Upper lobe of left lung (tissue), 4 donors: ENCODE data around the gene KREMEN2.

Source experiments
- EP300 ChIP-seq, 4 donors: sonication (generic); formaldehyde crosslinking; IDR thresholded peaks; one replicate each; pipeline ENCODE4 v1.5.1; 2017; ENCODE audit warnings: antibody characterized with exemption in 4 of 4, control low read depth in 2 of 4
- TF ChIP-seq, protein P1 (sequence below), 6 experiments: fragments of 450-650 bp in 4 of 6; fragments of 200-600 bp in 2 of 6; sonication (generic) in 2 of 6; IDR thresholded peaks; one replicate each; pipeline ENCODE4 v1.5.1; 2016 to 2019; ENCODE audit warnings: antibody characterized with exemption in 6 of 6

DNA sequence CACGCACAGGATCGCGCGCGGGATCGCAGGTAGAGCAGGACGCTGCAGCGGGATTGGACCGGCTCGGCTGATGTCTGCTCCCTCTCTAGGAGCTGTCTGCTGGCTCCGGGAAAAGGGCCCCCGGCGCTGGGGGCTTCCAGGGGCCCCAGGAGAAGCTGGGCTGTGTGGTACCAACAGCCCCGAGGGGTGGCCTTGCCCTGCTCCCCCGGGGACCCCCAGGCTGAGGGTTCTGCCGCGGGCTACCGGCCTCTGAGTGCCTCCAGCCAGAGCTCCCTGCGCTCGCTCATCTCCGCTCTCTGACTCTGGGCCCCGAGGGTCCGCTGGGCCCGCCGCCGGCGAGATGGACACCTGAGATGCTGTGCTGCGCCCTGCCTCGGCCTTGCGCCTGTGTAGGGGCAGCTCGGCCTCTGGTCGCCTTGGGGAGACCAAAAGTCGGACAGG lies 3.7 kb downstream of the KREMEN2 start:
- TF ChIP-seq, protein P1, sequence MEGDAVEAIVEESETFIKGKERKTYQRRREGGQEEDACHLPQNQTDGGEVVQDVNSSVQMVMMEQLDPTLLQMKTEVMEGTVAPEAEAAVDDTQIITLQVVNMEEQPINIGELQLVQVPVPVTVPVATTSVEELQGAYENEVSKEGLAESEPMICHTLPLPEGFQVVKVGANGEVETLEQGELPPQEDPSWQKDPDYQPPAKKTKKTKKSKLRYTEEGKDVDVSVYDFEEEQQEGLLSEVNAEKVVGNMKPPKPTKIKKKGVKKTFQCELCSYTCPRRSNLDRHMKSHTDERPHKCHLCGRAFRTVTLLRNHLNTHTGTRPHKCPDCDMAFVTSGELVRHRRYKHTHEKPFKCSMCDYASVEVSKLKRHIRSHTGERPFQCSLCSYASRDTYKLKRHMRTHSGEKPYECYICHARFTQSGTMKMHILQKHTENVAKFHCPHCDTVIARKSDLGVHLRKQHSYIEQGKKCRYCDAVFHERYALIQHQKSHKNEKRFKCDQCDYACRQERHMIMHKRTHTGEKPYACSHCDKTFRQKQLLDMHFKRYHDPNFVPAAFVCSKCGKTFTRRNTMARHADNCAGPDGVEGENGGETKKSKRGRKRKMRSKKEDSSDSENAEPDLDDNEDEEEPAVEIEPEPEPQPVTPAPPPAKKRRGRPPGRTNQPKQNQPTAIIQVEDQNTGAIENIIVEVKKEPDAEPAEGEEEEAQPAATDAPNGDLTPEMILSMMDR (IDR thresholded peaks at IDR 0.05), result no peak
- no peak for TF ChIP-seq EP300 (IDR thresholded peaks at IDR 0.05)
